Myometrial cell (primary cell): ENCODE results near the gene IKZF5. TPM values are rescaled to one million over a fixed set of nuclear protein-coding genes. Genes with fewer than 3 reads are reported as not detected.

Experiments
- total RNA-seq: library from RNA; depleted of rRNA; stranded (reverse); fragments of >200 nt; gene quantifications from 2 replicates; pipeline ENCODE4 v1.2.3, GENCODE V29; 2015

Gene IKZF5
- 1.9 and 2.0 TPM in 2 replicates for total RNA-seq

GRCh38 chr10:123008355-123009104 is at the start of gene IKZF5, which contains the start of gene ACADSB:
Gene IKZF5, minus strand, starts transcription at chr10:123008795. Its CDS starts 10,170 bp downstream, at chr10:122998625.
Gene ACADSB, plus strand, starts transcription at chr10:123009006. Its CDS starts 24 bp downstream, at chr10:123009030.

GRCh38 chr10:122980209-122981065 is 28.2 kb downstream of the IKZF5 start, which contains the start of gene PSTK:
Gene PSTK, plus strand, starts transcription at chr10:122980401. Its CDS starts 79 bp downstream, at chr10:122980480.

GRCh38 chr10:122953902-122954730 is 54.5 kb downstream of the IKZF5 start, which contains the start of gene C10orf88:
Gene C10orf88, minus strand, starts transcription at chr10:122954227. Its CDS starts 49 bp downstream, at chr10:122954178.

Other genes starting within 250 kb of the IKZF5 start
- 0.18 and 0.29 TPM in 2 replicates for gene CUZD1, start 162.9 kb downstream of the IKZF5 start, total RNA-seq
- 4.0 and 7.4 TPM in 2 replicates for gene FAM24B, start 129.2 kb downstream of the IKZF5 start, total RNA-seq
- not detected in 2 replicates for gene FAM24A, start 98.2 kb downstream of the IKZF5 start, total RNA-seq
- gene C10orf88, start 54.6 kb downstream of the IKZF5 start, total RNA-seq = 4.6 and 4.9 TPM in 2 replicates
- gene PSTK, start 28.4 kb downstream of the IKZF5 start, total RNA-seq = 1.6 and 3.2 TPM in 2 replicates
- 4.3 and 4.8 TPM in 2 replicates for gene ACADSB, start 211 bp upstream of the IKZF5 start, total RNA-seq
- not detected in 2 replicates for gene HMX3, start 127.2 kb upstream of the IKZF5 start, total RNA-seq
- gene HMX2, start 139.3 kb upstream of the IKZF5 start, total RNA-seq = not detected in 2 replicates
- gene BUB3, start 145.6 kb upstream of the IKZF5 start, total RNA-seq = 142 and 222 TPM in 2 replicates